ENCODE results near the gene ZMAT5. TPM values are rescaled to one million over a fixed set of nuclear protein-coding genes. Genes with fewer than 3 reads are reported as not detected.
A peak's percentile ranks its signal among the peaks of the same experiment; 100 is the strongest.

ZMAT5 gene
- total and polyA plus RNA-seq, 3 experiments from 2014 or later, result 24.7 to 46.9 (median 25.2) TPM

GRCh38 chr22:29703569-29704195, 63.1 kb downstream of the ZMAT5 start:
- ChIA-PET CTCF (no interaction called here), POLR2A (interaction anchor here (0.5 kb wide), 1 partner anchor 10 kb away, joined by 3 read pairs; no protein-coding TSS in a partner anchor)
- Histone ChIP-seq H3K4me1 (ENCODE audit: insufficient read depth, low read length) (peaks cover 20% of the 10 kb centered on the region), H3K27me3 (ENCODE audit: insufficient read depth, low read length, poor library complexity, severe bottlenecking) (no peaks in the 10 kb centered on the region), H3K9me3 (ENCODE audit: low read length) (no peaks in the 10 kb centered on the region), H3K4me3 (ENCODE audit: low read length) (no peak overlapping the region), H3K36me3 (ENCODE audit: insufficient read depth, low read length) (no peaks in the 10 kb centered on the region), H3K27ac (ENCODE audit: low read depth, low read length) (no peak overlapping the region)
- peaks cover 9 to 15% of the 10 kb centered on the region in 2 donors for H3K27me3 Mint-ChIP-seq
- no peak overlapping the region for H3K27ac Mint-ChIP-seq
- peaks cover 0 to under 1% (median 0%) of the 10 kb centered on the region in 3 donors for H3K36me3 Mint-ChIP-seq
- DNase-seq, result no peak
- H3K9me3 Mint-ChIP-seq, result no peaks in the 10 kb centered on the region
- H3K4me1 Mint-ChIP-seq, result peaks cover 0 to 3% (median 0%) of the 10 kb centered on the region in 3 donors
- H3K4me3 Mint-ChIP-seq, result no peak overlapping the region

- H3K27ac Mint-ChIP-seq, result no peak overlapping the region
- peaks cover 20% of the 10 kb centered on the region for H3K4me1 ChIP-seq (ENCODE audit: insufficient read depth, low read length)
- no peaks in the 10 kb centered on the region for H3K27me3 ChIP-seq (ENCODE audit: insufficient read depth, low read length, poor library complexity, severe bottlenecking)
- no peaks in the 10 kb centered on the region for H3K9me3 Mint-ChIP-seq
- peak overlapping the region in 1 of 7 donors; percentile 27 for H3K4me3 Mint-ChIP-seq
- H3K4me1 Mint-ChIP-seq, result peaks cover 0 to 3% (median 0%) of the 10 kb centered on the region in 3 donors
- ChIA-PET CTCF (no interaction called here), POLR2A (no interaction called here)
- no peak overlapping the region for H3K27ac ChIP-seq (ENCODE audit: low read depth, low read length)
- peaks cover 7 to 15% of the 10 kb centered on the region in 2 donors for H3K27me3 Mint-ChIP-seq
- H3K36me3 Mint-ChIP-seq, result peaks cover 0 to 5% (median 3%) of the 10 kb centered on the region in 3 donors
- H3K4me3 ChIP-seq (ENCODE audit: low read length), result no peak overlapping the region
- no peaks in the 10 kb centered on the region for H3K9me3 ChIP-seq (ENCODE audit: low read length)
- no peak for DNase-seq
- no peaks in the 10 kb centered on the region for H3K36me3 ChIP-seq (ENCODE audit: insufficient read depth, low read length)
Measured at GRCh38 chr22:29702931-29703501, 63.8 kb downstream of the ZMAT5 start.

- Mint-ChIP-seq H3K4me3 (peak overlapping the region in 1 of 7 donors; percentile 27), H3K27me3 (peaks cover 7 to 13% of the 10 kb centered on the region in 2 donors), H3K27ac (peak overlapping the region in 1 of 8 donors; percentile 43), H3K4me1 (peaks cover 0 to 3% (median 0%) of the 10 kb centered on the region in 3 donors), H3K9me3 (no peaks in the 10 kb centered on the region), H3K36me3 (peaks cover 0 to 9% (median 3%) of the 10 kb centered on the region in 3 donors)
- H3K4me1 ChIP-seq (ENCODE audit: insufficient read depth, low read length), result peaks cover 20% of the 10 kb centered on the region
- DNase-seq, result no peak
- no peaks in the 10 kb centered on the region for H3K9me3 ChIP-seq (ENCODE audit: low read length)
- H3K36me3 ChIP-seq (ENCODE audit: insufficient read depth, low read length), result no peaks in the 10 kb centered on the region
- POLR2A ChIA-PET, result no interaction called here
- no peak overlapping the region for H3K4me3 ChIP-seq (ENCODE audit: low read length)
- CTCF ChIA-PET, result interaction anchor here (1.0 kb wide), 1 partner anchor 13 kb away, joined by 3 read pairs; no protein-coding TSS in a partner anchor
- H3K27ac ChIP-seq (ENCODE audit: low read depth, low read length), result no peak overlapping the region
- H3K27me3 ChIP-seq (ENCODE audit: insufficient read depth, low read length, poor library complexity, severe bottlenecking), result no peaks in the 10 kb centered on the region
Measured at GRCh38 chr22:29702000-29702930, 64.5 kb downstream of the ZMAT5 start.

- peaks cover 7 to 10% of the 10 kb centered on the region in 2 donors for H3K27me3 Mint-ChIP-seq
- Histone ChIP-seq H3K27me3 (ENCODE audit: insufficient read depth, low read length, poor library complexity, severe bottlenecking) (no peaks in the 10 kb centered on the region), H3K4me3 (ENCODE audit: low read length) (no peak overlapping the region), H3K9me3 (ENCODE audit: low read length) (no peaks in the 10 kb centered on the region), H3K27ac (ENCODE audit: low read depth, low read length) (no peak overlapping the region), H3K4me1 (ENCODE audit: insufficient read depth, low read length) (peaks cover 20% of the 10 kb centered on the region), H3K36me3 (ENCODE audit: insufficient read depth, low read length) (no peaks in the 10 kb centered on the region)
- no peak overlapping the region for H3K4me3 Mint-ChIP-seq
- H3K36me3 Mint-ChIP-seq, result peaks cover 0 to 15% (median 6%) of the 10 kb centered on the region in 3 donors
- POLR2A ChIA-PET, result no interaction called here
- no peak overlapping the region for H3K27ac Mint-ChIP-seq
- CTCF ChIA-PET, result interaction anchor here (1.0 kb wide), 1 partner anchor 14 kb away, joined by 3 read pairs; no protein-coding TSS in a partner anchor
- peaks cover 0 to 3% (median 0%) of the 10 kb centered on the region in 3 donors for H3K4me1 Mint-ChIP-seq
- no peaks in the 10 kb centered on the region for H3K9me3 Mint-ChIP-seq
- DNase-seq, result no peak
Measured at GRCh38 chr22:29701155-29701999, 65.4 kb downstream of the ZMAT5 start.

- no peak for DNase-seq
- Histone ChIP-seq H3K27ac (ENCODE audit: low read depth, low read length) (no peak overlapping the region), H3K36me3 (ENCODE audit: insufficient read depth, low read length) (no peaks in the 10 kb centered on the region), H3K4me1 (ENCODE audit: insufficient read depth, low read length) (peaks cover 20% of the 10 kb centered on the region), H3K9me3 (ENCODE audit: low read length) (no peaks in the 10 kb centered on the region), H3K27me3 (ENCODE audit: insufficient read depth, low read length, poor library complexity, severe bottlenecking) (no peaks in the 10 kb centered on the region), H3K4me3 (ENCODE audit: low read length) (no peak overlapping the region)
- POLR2A ChIA-PET, result no interaction called here
- Mint-ChIP-seq H3K4me1 (peaks cover 0 to 3% (median 0%) of the 10 kb centered on the region in 3 donors), H3K9me3 (no peaks in the 10 kb centered on the region), H3K4me3 (no peak overlapping the region), H3K27ac (no peak overlapping the region), H3K27me3 (peaks cover 7 to 10% of the 10 kb centered on the region in 2 donors), H3K36me3 (peaks cover 0 to 20% (median 7%) of the 10 kb centered on the region in 3 donors)
- CTCF ChIA-PET, result interaction anchor here (1.0 kb wide), 1 partner anchor 15 kb away, joined by 3 read pairs; no protein-coding TSS in a partner anchor
Measured at GRCh38 chr22:29700900-29701154, 66.0 kb downstream of the ZMAT5 start.

GRCh38 chr22:29700206-29700899, 66.5 kb downstream of the ZMAT5 start:
- ChIA-PET POLR2A (no interaction called here), CTCF (no interaction called here)
- H3K4me1 Mint-ChIP-seq, result peaks cover 0 to 3% (median 0%) of the 10 kb centered on the region in 3 donors
- Histone ChIP-seq H3K4me1 (ENCODE audit: insufficient read depth, low read length) (peaks cover 20% of the 10 kb centered on the region), H3K9me3 (ENCODE audit: low read length) (no peaks in the 10 kb centered on the region), H3K4me3 (ENCODE audit: low read length) (no peak overlapping the region), H3K36me3 (ENCODE audit: insufficient read depth, low read length) (no peaks in the 10 kb centered on the region), H3K27ac (ENCODE audit: low read depth, low read length) (no peak overlapping the region), H3K27me3 (ENCODE audit: insufficient read depth, low read length, poor library complexity, severe bottlenecking) (no peaks in the 10 kb centered on the region)
- H3K27ac Mint-ChIP-seq, result no peak overlapping the region
- no peak overlapping the region for H3K4me3 Mint-ChIP-seq
- no peaks in the 10 kb centered on the region for H3K9me3 Mint-ChIP-seq
- H3K27me3 Mint-ChIP-seq, result peaks cover 7 to 10% of the 10 kb centered on the region in 2 donors
- peaks cover 0 to 25% (median 7%) of the 10 kb centered on the region in 3 donors for H3K36me3 Mint-ChIP-seq
- no peak for DNase-seq

GRCh38 chr22:29697853-29698598, 68.8 kb downstream of the ZMAT5 start:
- Mint-ChIP-seq H3K4me1 (peaks cover 0 to 3% (median 0%) of the 10 kb centered on the region in 3 donors), H3K9me3 (no peaks in the 10 kb centered on the region), H3K36me3 (peaks cover 8 to 48% (median 14%) of the 10 kb centered on the region in 3 donors), H3K27me3 (peaks cover 0 to 7% of the 10 kb centered on the region in 2 donors), H3K27ac (no peak overlapping the region), H3K4me3 (no peak overlapping the region)
- Histone ChIP-seq H3K4me1 (ENCODE audit: insufficient read depth, low read length) (peaks cover 20% of the 10 kb centered on the region), H3K27me3 (ENCODE audit: insufficient read depth, low read length, poor library complexity, severe bottlenecking) (no peaks in the 10 kb centered on the region), H3K9me3 (ENCODE audit: low read length) (no peaks in the 10 kb centered on the region), H3K4me3 (ENCODE audit: low read length) (no peak overlapping the region), H3K36me3 (ENCODE audit: insufficient read depth, low read length) (no peaks in the 10 kb centered on the region), H3K27ac (ENCODE audit: low read depth, low read length) (no peak overlapping the region)
- ChIA-PET POLR2A (no interaction called here), CTCF (no interaction called here)
- no peak for DNase-seq
